Measurements from ENCODE around the gene VGF.
"Not testable (repeated sequence)": the region's sequence is repeated elsewhere in the genome, so short reads cannot be mapped to it uniquely, and the experiment has no call there.

Gene VGF

GRCh38 chr7:101140339-101140699 lies 25.1 kb downstream of the VGF start:
- no peak for DNase-seq (ENCODE audit: low read depth in 4 of 4, low spot score in 1 of 4)

DNA sequence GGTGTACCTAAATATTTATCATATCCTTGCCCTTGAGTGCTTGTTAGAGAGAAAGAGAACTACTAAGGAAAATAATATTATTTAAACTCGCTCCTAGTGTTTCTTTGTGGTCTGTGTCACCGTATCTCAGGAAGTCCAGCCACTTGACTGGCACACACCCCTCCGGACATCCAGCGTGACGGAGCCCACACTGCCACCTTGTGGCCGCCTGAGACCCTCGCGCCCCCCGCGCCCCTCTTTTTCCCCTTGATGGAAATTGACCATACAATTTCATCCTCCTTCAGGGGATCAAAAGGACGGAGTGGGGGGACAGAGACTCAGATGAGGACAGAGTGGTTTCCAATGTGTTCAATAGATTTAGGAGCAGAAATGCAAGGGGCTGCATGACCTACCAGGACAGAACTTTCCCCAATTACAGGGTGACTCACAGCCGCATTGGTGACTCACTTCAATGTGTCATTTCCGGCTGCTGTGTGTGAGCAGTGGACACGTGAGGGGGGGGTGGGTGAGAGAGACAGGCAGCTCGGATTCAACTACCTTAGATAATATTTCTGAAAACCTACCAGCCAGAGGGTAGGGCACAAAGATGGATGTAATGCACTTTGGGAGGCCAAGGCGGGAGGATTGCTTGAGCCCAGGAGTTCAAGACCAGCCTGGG lies 27.0 kb downstream of the VGF start:
- DNase-seq (ENCODE audit: low read depth in 4 of 4, low spot score in 1 of 4) = peak; percentile 56 to 88 (median 70)

DNA sequence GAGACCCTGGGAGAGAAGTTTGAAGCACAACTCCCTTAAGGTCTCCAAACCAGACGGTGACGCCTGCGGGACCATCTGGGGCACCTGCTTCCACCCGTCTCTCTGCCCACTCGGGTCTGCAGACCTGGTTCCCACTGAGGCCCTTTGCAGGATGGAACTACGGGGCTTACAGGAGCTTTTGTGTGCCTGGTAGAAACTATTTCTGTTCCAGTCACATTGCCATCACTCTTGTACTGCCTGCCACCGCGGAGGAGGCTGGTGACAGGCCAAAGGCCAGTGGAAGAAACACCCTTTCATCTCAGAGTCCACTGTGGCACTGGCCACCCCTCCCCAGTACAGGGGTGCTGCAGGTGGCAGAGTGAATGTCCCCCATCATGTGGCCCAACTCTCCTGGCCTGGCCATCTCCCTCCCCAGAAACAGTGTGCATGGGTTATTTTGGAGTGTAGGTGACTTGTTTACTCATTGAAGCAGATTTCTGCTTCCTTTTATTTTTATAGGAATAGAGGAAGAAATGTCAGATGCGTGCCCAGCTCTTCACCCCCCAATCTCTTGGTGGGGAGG lies 27.6 kb downstream of the VGF start:
- DNase-seq (ENCODE audit: low read depth in 4 of 4, low spot score in 1 of 4) = no peak

- no peak for DNase-seq (ENCODE audit: low read depth in 4 of 4, low spot score in 1 of 4)
Measured at GRCh38 chr7:101134399-101134980, 30.9 kb downstream of the VGF start.

DNA sequence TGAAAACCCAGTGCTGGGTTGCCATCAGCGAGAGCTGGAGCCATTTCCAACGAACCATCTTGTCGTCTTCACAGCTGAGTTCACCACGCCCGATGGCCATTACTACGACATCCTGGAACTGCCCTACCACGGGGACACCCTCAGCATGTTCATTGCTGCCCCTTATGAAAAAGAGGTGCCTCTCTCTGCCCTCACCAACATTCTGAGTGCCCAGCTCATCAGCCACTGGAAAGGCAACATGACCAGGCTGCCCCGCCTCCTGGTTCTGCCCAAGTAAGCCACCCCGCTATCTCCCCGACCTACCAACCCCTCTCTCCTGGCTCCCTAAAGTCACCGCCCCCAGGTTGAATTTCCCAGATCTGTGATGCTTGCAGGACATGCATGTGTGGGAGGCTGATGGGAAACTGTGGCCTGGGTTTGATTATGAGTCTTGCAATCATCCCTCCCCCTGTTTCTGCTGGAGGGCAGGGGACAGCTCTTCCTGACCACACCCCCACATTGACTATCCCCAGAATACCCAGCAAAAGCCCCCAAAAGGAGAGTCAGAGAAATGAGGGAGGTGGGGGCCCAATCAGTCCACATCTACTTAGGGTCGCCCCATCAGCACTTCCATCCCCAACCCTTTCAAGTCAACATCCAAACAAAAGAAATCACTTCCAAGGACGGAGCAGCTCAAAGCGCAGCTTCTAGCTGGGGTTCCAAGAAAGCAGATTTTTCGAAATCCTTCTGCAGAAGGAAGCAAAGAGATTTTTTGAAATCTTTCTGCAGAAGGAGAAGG lies 31.6 kb downstream of the VGF start:
- no peak for DNase-seq (ENCODE audit: low read depth in 4 of 4, low spot score in 1 of 4)

- DNase-seq (ENCODE audit: low read depth in 4 of 4, low spot score in 1 of 4) = not testable (repeated sequence)
Measured at GRCh38 chr7:101132626-101133600, 32.5 kb downstream of the VGF start.

- DNase-seq (ENCODE audit: low read depth in 4 of 4, low spot score in 1 of 4) = no peak
Measured at GRCh38 chr7:101129603-101130117, 35.7 kb downstream of the VGF start.

DNA sequence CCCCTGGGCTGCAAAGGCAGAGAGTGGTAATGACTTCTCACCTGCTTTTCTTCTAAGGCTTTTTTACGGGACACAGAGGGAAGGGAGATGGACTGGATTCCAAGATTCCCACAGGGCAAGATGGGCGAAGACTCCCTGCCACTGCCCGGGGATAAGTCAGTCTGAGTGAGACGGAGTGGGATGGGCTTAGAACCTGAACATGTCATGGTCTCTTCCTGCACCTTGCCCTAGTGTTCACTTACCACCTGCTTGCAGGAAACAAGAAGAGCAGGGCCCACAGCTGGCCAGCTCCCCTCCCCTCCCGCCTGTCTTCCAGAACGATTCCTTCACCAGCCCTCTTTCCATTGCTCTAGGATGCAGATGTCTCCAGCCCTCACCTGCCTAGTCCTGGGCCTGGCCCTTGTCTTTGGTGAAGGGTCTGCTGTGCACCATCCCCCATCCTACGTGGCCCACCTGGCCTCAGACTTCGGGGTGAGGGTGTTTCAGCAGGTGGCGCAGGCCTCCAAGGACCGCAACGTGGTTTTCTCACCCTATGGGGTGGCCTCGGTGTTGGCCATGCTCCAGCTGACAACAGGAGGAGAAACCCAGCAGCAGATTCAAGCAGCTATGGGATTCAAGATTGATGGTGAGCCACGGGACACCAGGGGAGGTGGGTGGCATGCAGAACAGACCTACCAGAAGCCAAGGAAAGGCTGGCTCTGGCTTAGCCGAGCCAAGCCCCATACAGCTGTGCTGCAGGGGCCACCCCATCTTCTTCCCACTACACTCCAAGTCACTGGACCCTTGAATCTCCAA lies 37.1 kb downstream of the VGF start:
- DNase-seq (ENCODE audit: low read depth in 4 of 4, low spot score in 1 of 4) = no peak

- DNase-seq (ENCODE audit: low read depth in 4 of 4, low spot score in 1 of 4) = no peak
Measured at GRCh38 chr7:101127460-101128039, 37.8 kb downstream of the VGF start.

DNA sequence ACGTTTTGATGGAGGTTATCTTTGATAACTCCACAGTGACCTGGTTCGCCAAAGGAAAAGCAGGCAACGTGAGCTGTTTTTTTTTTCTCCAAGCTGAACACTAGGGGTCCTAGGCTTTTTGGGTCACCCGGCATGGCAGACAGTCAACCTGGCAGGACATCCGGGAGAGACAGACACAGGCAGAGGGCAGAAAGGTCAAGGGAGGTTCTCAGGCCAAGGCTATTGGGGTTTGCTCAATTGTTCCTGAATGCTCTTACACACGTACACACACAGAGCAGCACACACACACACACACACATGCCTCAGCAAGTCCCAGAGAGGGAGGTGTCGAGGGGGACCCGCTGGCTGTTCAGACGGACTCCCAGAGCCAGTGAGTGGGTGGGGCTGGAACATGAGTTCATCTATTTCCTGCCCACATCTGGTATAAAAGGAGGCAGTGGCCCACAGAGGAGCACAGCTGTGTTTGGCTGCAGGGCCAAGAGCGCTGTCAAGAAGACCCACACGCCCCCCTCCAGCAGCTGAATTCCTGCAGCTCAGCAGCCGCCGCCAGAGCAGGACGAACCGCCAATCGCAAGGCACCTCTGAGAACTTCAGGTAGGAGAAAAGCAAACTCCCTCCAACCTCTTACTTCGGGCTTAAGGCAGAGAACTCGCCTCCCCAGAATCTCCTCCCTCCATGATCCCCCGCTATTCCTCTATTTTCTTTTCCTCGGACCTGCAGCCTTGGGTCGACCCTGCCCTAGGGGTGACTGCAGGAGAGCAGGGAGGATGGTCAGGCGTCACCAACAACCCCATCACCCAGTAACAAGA lies 38.5 kb downstream of the VGF start, which contains the start of gene SERPINE1:
Gene SERPINE1, plus strand, starts transcription at position 454 of the 809 bp plus-strand sequence. CDS start 1,290 bp downstream, outside the sequence.
- peak in 1 of 4 experiments; percentile 22 for DNase-seq (ENCODE audit: low read depth in 4 of 4, low spot score in 1 of 4)

DNA sequence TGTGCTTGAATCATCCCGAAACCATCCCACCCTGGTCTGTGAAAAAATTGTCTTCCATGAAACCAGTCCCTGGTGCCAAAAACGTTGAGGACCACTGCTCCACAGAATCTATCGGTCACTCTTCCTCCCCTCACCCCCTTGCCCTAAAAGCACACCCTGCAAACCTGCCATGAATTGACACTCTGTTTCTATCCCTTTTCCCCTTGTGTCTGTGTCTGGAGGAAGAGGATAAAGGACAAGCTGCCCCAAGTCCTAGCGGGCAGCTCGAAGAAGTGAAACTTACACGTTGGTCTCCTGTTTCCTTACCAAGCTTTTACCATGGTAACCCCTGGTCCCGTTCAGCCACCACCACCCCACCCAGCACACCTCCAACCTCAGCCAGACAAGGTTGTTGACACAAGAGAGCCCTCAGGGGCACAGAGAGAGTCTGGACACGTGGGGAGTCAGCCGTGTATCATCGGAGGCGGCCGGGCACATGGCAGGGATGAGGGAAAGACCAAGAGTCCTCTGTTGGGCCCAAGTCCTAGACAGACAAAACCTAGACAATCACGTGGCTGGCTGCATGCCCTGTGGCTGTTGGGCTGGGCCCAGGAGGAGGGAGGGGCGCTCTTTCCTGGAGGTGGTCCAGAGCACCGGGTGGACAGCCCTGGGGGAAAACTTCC lies 39.2 kb downstream of the VGF start:
- no peak for DNase-seq (ENCODE audit: low read depth in 4 of 4, low spot score in 1 of 4)

- DNase-seq (ENCODE audit: low read depth in 4 of 4, low spot score in 1 of 4) = no peak
Measured at GRCh38 chr7:101124376-101125056, 40.9 kb downstream of the VGF start.

GRCh38 chr7:101123703-101124068 lies 41.7 kb downstream of the VGF start:
- no peak for DNase-seq (ENCODE audit: low read depth in 4 of 4, low spot score in 1 of 4)

DNA sequence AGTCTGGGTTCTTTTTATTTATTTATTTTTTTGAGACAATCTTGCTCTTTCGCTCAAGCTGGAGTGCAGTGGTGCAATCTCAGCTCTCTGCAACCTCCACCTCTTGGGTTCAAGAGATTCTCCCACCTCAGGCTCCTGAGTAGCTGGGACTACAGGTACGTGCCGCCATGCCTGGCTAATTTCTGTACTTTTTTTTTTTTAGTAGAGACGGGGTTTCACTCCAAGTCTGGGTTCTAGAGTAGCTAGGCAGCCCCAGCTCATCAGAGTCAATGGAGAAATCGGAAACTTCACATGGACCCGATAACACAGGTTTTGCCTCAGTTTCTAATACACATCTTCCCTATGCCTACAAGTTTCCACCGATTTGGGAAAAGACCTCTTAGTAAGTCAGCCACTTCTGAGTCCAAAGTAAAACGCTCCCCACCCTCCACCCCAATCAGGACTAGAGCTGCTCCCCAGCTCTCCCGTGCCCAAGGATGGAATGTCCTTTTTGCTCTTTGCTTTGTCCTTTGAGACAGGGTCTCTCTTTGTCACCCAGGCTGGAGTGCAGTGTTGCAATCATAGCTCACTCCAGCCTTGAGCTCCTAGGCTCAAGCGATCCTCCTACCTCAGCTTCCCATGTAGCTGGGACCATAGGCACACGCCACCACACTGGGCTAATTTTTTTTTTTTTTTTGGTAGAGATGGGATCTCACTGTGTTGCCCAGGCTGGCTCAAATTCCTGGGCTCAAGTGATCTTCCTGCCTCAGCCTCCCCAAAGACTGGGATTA lies 42.3 kb downstream of the VGF start:
- DNase-seq (ENCODE audit: low read depth in 4 of 4, low spot score in 1 of 4) = no peak

GRCh38 chr7:101121991-101122932 lies 43.1 kb downstream of the VGF start:
- no peak for DNase-seq (ENCODE audit: low read depth in 4 of 4, low spot score in 1 of 4)

GRCh38 chr7:101121631-101121990 lies 43.8 kb downstream of the VGF start:
- not testable (repeated sequence) for DNase-seq (ENCODE audit: low read depth in 4 of 4, low spot score in 1 of 4)

Data from stimulated activated CD4-positive, alpha-beta T cell treated with anti-CD3 and anti-CD28 coated beads, Interleukin-1b, Interleukin-23, amount 100 ng/mL, for 24 hours (primary cell).